Cardiac septum (tissue), 1 donor: ENCODE results near the gene ST7L. TPM values are rescaled to one million over a fixed set of nuclear protein-coding genes. Genes with fewer than 3 reads are reported as not detected.
"Not testable (repeated sequence)": the region's sequence is repeated elsewhere in the genome, so short reads cannot be mapped to it uniquely, and the experiment has no call there.

Experiments
- DNase-seq: peaks from one replicate; pipeline ENCODE4 v3.0.0-alpha.2; 2020; ENCODE audit warnings: low spot score
- intact Hi-C: fragments of 100-400 bp; cut with DNase I; formaldehyde crosslinking; loops from one replicate; pipeline ENCODE4 v1.14.0; 2022
- long read RNA-seq: library from polyadenylated mRNA; unstranded; transcript quantifications from one replicate; pipeline ENCODE4 v2.0.0, GENCODE V29; 2021
- total RNA-seq: library from RNA; stranded (reverse); fragmentation: NEBNext Ultra II Directional; extraction: Animal tissue kit (Norgen Biotek cat#: 25700); gene quantifications from one replicate; pipeline ENCODE4 v1.2.1, GENCODE V29; 2021
- donor health status: DM: no; HTN: no; CAD: no.

The ST7L gene, protein sequence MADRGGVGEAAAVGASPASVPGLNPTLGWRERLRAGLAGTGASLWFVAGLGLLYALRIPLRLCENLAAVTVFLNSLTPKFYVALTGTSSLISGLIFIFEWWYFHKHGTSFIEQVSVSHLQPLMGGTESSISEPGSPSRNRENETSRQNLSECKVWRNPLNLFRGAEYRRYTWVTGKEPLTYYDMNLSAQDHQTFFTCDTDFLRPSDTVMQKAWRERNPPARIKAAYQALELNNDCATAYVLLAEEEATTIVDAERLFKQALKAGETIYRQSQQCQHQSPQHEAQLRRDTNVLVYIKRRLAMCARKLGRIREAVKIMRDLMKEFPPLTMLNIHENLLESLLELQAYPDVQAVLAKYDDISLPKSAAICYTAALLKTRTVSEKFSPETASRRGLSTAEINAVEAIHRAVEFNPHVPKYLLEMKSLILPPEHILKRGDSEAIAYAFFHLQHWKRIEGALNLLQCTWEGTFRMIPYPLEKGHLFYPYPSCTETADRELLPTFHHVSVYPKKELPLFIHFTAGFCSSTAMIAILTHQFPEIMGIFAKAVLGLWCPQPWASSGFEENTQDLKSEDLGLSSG
- total RNA-seq = 14.0 TPM
- long read RNA-seq, full-length matches to known transcripts = 6 of 20 reads
- long read RNA-seq, partial matches to known transcripts = 5 of 20 reads
- long read RNA-seq, other reads (novel, unspliced or antisense) = 9 of 20 reads

DNA sequence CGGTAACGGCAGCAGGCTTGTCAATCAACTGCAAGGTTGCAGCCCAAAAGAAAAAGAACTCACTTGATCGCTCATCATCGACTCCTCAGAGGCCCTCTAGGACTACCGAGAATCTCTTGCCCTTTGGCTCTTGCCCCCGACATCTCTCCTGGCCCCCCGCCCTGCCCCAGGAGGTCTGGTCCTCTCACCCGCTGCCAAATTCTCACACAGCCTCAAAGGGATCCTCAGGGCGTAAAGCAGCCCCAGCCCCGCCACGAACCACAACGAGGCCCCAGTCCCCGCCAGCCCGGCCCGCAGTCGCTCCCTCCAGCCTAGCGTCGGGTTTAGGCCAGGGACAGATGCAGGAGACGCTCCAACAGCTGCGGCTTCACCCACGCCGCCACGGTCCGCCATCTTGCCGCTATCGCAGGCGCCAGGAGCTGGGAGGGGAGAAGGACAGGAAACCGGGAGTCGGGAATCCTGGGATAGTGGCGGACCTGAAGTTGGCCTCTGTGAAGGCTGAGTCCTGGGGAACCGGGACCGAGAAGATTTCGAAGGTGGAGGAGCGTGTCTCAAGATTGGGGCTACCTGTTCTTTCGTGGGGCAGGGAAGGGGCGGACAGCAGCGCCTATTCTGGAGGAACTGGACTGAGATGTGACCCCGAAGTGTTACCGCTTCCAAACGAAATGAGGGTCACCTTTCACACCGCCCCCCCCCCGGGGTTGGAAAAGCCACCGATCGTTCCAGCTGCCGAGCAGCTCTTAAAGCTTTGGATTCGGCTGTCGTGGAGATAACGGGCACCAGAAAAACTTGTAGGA is at the start of gene ST7L:
TSS of gene ST7L (minus strand) at position 421 of the 797 bp plus-strand sequence. CDS start at position 393, 28 bp downstream.
- intact Hi-C loops = loop anchor here (1.0 to 10.0 kb wide), 6 partner anchors 58 to 338 kb away; partner anchors contain the start of genes RHOC and SLC16A1
- DNase-seq = peak; percentile 91

DNA sequence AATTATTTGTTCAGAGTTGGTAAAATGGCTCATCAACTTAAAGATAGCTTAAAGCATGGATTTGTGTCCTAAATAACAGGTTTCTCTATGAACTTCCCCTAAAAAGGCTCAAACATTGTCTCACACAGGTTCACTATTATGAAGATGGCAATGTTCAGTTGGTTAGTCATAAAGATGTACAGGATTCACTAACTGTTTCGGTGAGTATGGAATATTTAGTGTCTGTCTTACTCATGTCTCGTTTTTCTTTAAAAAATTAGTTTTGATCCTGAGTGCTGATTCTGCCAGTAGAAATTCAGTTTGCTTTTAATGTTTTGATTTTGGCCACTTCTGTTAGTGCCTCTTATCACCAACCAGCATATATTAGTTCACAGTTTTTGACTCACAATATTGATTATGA is 48.0 kb upstream of the ST7L start:
- intact Hi-C loops = no loop called here
- DNase-seq = no peak

DNA sequence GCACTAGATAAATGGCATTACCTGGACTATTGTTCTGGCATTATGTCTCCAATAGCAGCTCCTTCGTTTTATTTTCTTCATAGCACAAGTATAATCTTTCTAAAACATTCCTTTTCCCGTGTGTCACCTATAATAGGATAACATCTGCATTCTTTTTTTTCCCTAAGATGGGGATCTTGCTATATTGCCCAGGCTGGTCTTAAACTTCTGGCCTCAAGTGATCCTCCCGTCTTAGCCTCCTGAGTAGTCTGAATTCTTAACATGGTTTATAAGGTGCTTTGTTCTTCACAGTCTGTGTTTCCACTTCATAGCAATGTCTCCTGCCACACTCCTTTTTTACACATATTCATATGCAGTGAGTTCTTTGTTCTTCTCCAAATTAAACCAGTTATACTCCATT is 46.9 kb upstream of the ST7L start:
- intact Hi-C loops = no loop called here
- DNase-seq = no peak

DNA sequence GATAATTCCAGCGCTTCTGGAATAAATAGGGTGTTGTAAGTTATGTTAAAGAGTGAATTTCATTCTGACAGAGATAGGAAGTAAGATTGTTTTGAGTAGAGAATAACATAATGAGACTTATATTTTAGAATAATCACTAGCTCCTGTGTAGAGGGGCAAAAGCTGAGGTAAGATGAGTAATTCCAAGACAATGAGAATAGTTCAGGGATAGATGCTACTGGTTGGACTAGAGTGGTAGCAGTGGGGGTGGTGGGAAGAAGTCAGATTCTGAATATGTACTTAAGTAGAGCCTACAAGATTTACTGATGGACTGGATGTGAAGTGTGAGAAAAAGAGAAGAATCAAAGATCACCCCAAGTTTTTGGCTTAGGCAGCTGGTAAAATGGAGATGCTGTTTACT is 32.3 kb upstream of the ST7L start:
- DNase-seq = no peak
- intact Hi-C loops = no loop called here

GRCh38 chr1:112646225-112646624 is 27.3 kb upstream of the ST7L start:
- no peak for DNase-seq

GRCh38 chr1:112643080-112643479 is 24.1 kb upstream of the ST7L start:
- no peak for DNase-seq
- intact Hi-C loops = no loop called here

More at GRCh38 chr1:112646225-112646624, 27.3 kb upstream of the ST7L start:
- intact Hi-C loops = no loop called here

- intact Hi-C loops, DNase-seq: not testable (repeated sequence)
Measured at GRCh38 chr1:112640437-112640836, 21.5 kb upstream of the ST7L start.

DNA sequence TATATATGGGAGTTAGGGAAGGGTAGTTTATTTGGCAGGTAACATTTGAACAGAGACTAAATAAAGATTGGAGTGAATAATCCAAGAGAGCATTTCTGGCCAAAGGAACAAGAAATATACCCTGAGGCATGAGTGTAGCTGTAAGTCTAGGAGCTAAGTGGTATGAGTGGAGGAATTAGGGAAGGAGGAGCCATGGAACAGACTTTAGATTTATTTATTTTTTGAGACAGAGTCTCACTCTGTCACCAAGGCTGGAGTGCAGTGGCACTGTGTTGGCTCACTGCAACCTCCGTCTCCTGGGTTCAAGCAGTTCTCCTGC is 19.1 kb upstream of the ST7L start:
- no peak for DNase-seq
- intact Hi-C loops = no loop called here

DNA sequence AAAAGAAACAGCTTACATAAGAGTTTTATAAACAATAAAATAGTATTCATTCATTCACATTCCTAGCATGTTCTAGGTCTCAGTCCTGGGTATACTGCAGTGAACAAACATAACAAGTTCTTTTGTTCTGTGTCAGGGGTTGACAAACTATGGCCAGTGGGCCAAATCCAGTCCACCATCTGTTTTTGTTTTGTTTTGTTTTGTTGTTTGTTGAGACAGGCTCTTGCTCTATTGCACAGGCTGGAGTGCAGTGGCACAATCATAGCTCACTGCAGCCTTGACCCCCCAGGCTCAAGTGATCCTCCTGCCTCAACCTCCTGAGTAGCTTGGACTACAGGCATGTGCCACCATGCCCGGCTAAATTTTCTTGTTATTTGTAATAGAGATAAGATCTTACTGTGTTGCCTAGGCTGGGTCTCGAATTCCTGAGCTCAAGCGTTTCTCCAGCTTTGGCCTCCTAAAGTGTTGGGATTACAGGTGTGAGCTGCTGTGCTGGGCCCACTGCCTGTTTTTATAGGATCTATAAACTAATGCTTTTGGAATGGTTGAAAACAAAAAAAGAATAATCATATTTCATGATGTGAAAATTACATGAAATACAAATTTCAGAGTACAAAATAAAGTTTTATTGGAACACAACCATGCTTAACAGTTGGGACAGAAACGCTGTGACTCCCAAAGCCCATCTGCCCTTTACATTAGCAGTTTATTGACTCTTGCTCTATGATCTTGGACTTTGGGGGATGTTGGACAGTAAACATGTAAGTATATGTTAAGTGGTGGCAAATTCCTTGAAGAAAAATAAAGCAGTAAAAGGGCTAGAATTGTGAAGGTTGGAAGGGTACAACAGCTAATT is 18.5 kb upstream of the ST7L start:
- DNase-seq = no peak
- intact Hi-C loops = no loop called here

DNA sequence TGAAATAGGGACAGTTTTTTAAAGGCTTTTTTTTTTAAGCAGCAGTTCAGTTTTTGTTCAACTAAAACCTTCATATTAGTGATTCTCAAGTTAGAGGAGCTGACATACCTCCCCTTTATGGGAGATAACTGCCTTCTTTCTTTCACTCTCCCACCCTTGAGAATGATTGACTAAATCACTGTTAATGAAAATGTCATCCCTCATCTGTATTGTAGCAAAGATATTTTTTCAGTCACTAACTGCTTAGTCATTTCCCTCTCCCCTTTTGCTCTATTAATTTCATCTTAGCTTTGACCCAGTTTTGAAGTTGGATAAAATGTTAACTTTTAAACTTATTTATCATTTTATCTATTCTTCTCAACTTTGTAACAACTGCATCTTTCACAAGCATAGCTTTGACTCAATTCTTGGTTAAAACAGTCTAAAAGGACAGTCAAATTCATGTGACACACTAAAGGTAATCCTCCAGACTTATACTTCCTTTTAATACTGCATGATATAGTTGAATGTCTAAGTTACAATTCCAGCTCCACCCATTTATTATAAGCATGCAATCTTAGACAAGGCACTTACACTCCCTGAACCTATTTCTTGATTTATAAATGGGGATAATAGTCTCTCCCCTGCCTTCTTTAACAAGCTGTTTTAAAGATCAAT is 17.8 kb upstream of the ST7L start:
- no peak for DNase-seq
- intact Hi-C loops = no loop called here

DNA sequence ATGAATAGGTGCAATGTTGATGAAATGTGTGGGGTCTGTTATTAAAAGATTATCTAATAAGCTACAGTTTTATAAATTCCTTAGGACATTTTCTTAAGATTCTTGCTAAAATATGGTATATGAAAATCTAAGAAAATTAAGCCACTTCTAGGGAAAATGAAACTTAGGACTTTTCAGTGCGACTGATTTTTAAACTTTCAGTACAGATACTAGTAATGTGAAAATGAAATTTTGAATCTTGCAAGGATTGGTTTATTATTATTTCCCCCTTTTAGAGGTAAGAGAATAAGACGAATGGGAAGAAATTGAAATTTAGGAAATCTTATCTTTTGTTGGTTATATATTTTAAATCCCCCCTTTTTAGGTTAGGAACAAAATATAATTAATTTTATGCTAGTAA is 17.1 kb upstream of the ST7L start:
- no peak for DNase-seq
- intact Hi-C loops = no loop called here

DNA sequence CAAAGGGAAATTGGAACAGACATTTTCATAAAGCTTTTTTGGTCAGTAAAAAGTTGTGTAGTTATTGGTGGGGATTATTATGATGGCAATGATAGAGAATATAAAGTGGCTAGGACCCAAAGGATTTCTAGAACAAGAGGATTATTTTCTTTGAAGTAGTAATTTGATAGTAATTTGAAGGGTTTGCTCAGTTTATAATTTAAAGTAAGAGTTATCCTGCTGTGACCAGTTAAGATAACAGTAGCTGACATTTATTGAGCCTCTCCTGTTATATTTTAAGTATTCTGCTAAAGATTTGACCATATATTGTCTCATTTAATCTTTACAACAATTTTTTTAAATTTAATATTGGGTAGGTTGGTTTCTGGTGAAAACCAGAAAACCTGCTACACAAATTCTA is 15.4 kb upstream of the ST7L start:
- DNase-seq = no peak
- intact Hi-C loops = no loop called here

- intact Hi-C loops = no loop called here
- DNase-seq = no peak
Measured at GRCh38 chr1:112633628-112634027, 14.7 kb upstream of the ST7L start.

DNA sequence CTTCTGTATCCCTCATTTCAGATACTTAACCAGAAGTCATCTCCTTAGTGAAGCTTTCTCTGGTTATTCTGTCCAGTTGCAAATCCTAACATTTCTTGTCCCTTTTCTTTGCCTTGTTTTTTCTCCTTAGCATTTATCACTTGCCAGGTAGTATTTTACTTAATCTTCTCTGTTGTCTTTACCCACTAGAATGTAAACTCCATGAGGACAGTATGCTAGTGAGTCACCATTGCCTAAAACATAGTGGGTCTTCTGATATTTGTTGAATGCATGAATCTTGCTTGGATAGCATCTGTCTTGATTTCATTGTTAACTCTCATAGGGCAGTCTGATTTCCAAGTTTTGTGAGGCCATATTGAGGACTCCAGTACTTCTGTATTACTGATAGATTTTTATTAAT is 10.3 kb upstream of the ST7L start:
- intact Hi-C loops = no loop called here
- DNase-seq = no peak

GRCh38 chr1:112628516-112628915 is 9.6 kb upstream of the ST7L start:
- DNase-seq = no peak
- intact Hi-C loops = no loop called here

- no peak for DNase-seq
- intact Hi-C loops = no loop called here
Measured at GRCh38 chr1:112626887-112627286, 7.9 kb upstream of the ST7L start.

- intact Hi-C loops = no loop called here
- no peak for DNase-seq
Measured at GRCh38 chr1:112626193-112626592, 7.3 kb upstream of the ST7L start.

- DNase-seq = no peak
- intact Hi-C loops = no loop called here
Measured at GRCh38 chr1:112625696-112626095, 6.8 kb upstream of the ST7L start.

DNA sequence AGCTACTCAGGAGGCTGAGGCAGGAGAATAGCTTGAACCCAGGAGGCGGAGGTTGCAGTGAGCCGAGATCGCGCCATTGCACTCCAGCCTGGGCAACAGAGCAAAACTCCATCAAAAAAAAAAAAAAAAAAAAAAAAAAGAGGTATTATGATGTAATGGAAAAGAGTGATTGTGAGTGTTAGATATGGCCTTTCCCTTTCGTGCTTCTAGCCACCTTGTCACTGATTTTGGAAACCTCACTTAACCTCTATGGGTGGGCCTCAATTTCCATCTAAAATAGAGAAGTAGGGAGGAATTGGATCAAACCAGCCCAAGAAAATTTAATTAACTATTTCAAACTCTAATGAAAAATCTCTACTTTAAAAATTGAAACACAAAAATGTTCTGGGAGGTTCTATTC is 5.6 kb upstream of the ST7L start:
- DNase-seq, intact Hi-C loops: not testable (repeated sequence)
